K562 (cell line): ENCODE data around the gene CRYZL1. TPM values are rescaled to one million over a fixed set of nuclear protein-coding genes. Genes with fewer than 3 reads are reported as not detected.

Experiments
- AFF1 ChIP-seq, 2 experiments: fragments of 450-650 bp; IDR thresholded peaks; 2 replicates each; pipeline ENCODE4 v1.6.1; 2018; ENCODE audit warnings: mild to moderate bottlenecking in 2 of 2, low read depth in 1 of 2; ENCODE audit not compliant: partially characterized antibody in 2 of 2
- CGGBP1 ChIP-seq: fragments of 250-450 bp; sonication (Bioruptor Pico); IDR thresholded peaks from 2 replicates; pipeline ENCODE4 v1.9.0; 2021; ENCODE audit warnings: mild to moderate bottlenecking
- E2F6 ChIP-seq, 2 experiments: IDR thresholded peaks; 2 replicates each; pipeline ENCODE4 v1.6.1; 2011; ENCODE audit warnings: borderline replicate concordance in 1 of 2, control low read depth in 1 of 2, low read depth in 1 of 2, low read length in 1 of 2, mild to moderate bottlenecking in 1 of 2, mixed read lengths in 1 of 2, moderate library complexity in 1 of 2; ENCODE audit not compliant: insufficient read depth in 1 of 2, insufficient read length in 1 of 2, poor library complexity in 1 of 2, severe bottlenecking in 1 of 2; ENCODE audit errors: extremely low read depth in 1 of 2
- ELF2 ChIP-seq: fragments of 250-450 bp; sonication (Bioruptor Pico); IDR thresholded peaks from 2 replicates; pipeline ENCODE4 v1.5.0; 2021; ENCODE audit warnings: mild to moderate bottlenecking
- EWSR1 ChIP-seq: fragments of 450-650 bp; IDR thresholded peaks from 2 replicates; pipeline ENCODE4 v1.6.1; 2018; ENCODE audit warnings: borderline replicate concordance, mild to moderate bottlenecking, low read depth, moderate library complexity; ENCODE audit not compliant: partially characterized antibody
- HBP1 ChIP-seq: fragments of 450-650 bp; formaldehyde crosslinking; IDR thresholded peaks from 2 replicates; pipeline ENCODE4 v1.4.0; 2022; ENCODE audit warnings: missing genetic modification characterization
- HNRNPL ChIP-seq: fragments of 200-400 bp; formaldehyde crosslinking; IDR thresholded peaks from 2 replicates; pipeline ENCODE4 v1.6.1; 2017; ENCODE audit warnings: low read depth, mild to moderate bottlenecking, low read length
- LCOR ChIP-seq: sonication (generic); formaldehyde crosslinking; IDR thresholded peaks from 2 replicates; pipeline ENCODE4 v1.8.0; 2022; ENCODE audit warnings: mild to moderate bottlenecking, missing genetic modification reagents
- SMAD1 ChIP-seq: fragments of 150-350 bp; IDR thresholded peaks from 2 replicates; pipeline ENCODE4 v1.6.1; 2014; ENCODE audit warnings: low read length, low read depth; ENCODE audit not compliant: partially characterized antibody
- TFAP4 ChIP-seq: sonication (generic); formaldehyde crosslinking; IDR thresholded peaks from 2 replicates; pipeline ENCODE4 v1.8.0; 2022; ENCODE audit warnings: missing genetic modification reagents, mild to moderate bottlenecking, moderate library complexity, borderline replicate concordance
- TOE1 ChIP-seq, 2 experiments: fragments of 450-650 bp in 1 of 2; sonication (generic) in 1 of 2; formaldehyde crosslinking in 1 of 2; IDR thresholded peaks; 2 replicates each; pipeline versions ENCODE4 v1.7.1 to v1.8.0; 2016 to 2022; ENCODE audit warnings: borderline replicate concordance in 2 of 2, mild to moderate bottlenecking in 2 of 2, antibody characterized with exemption in 1 of 2, inconsistent platforms in 1 of 2, low read depth in 1 of 2, missing genetic modification reagents in 1 of 2, moderate library complexity in 1 of 2
- ZNF699 ChIP-seq: fragments of 250-450 bp; sonication (Bioruptor Pico); IDR thresholded peaks from 2 replicates; pipeline ENCODE4 v1.8.0; 2021; ENCODE audit warnings: mild to moderate bottlenecking, moderate library complexity; ENCODE audit not compliant: insufficient replicate concordance
- polyA plus RNA-seq, 8 experiments: library from polyadenylated mRNA; depleted of rRNA in 4 of 8; stranded (reverse) in 5 of 8; unstranded in 3 of 8; fragments of >200 nt; fragmentation: Nextera tagmentation in 2 of 8; fragmentation: Illumina TruSeq in 1 of 8; extraction: Ambion mirVana in 2 of 8; extraction: Trizol in 1 of 8; gene quantifications; 2 replicates each; pipeline versions ENCODE4 v1.2.1 to v1.2.3, GENCODE V29; 2011 to 2014; ENCODE audit warnings: inconsistent platforms in 1 of 8, missing spikeins in 1 of 8
- total RNA-seq, 7 experiments: library from RNA; depleted of rRNA in 6 of 7; stranded (reverse); fragments of >200 nt in 6 of 7; fragmentation: Illumina TruSeq in 2 of 7; extraction: Trizol in 2 of 7; gene quantifications; 2 replicates each; pipeline versions ENCODE4 v1.2.1 to v1.2.3, GENCODE V29; 2011 to 2021; ENCODE audit warnings: low replicate concordance in 1 of 7

Gene CRYZL1
- total and polyA plus RNA-seq, 9 of the 15 experiments (the other 6 are each of a cell fraction or from before 2014, with no cell fraction given), result 19.9 to 98.2 (median 39.2) TPM

DNA sequence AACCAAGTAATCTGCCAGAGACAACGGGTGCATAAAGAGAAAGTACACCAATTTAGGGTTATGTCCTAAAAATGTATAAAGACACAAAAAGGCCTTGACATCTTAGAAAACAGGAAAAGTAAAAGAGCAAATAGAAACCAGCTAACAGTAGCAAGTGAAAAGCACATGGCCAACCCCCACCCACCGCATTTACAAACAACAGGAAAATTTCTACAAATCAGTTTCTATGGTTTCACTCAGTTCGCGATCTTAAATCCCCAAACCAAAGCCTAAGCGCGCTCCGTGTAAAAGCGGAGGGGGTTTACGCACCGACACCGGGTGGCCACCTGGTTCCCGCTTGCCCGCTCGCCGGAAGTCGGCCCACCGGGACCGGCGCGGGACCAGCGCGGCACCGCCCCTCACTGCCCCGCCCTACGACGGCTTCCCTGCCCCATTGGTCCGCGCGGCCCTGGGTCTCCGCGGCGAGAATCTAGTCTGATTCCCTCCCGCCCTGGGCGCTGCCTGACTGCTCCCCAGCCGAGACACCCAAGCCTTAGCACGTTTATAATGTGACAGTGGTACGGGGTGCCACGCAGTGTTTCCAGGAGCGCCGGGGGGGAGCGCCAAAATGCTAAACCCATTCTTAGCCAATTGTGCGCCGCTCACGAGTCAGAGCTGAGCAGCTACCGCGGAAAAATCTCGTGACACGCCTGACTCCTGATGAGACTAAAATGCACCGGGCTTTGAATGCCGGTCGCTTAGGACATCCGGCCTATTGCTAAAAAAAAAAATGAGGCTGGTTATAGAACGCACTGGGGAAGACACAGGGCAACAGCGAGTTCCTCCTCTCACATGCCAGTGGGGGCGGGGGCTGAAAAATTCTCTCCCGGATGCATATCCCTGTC lies 99.5 kb downstream of the CRYZL1 start, which contains the start of gene GART (continued):
- TF ChIP-seq LCOR (CRISPR knock-in tag) (no peak; the same call in 1 of the 2 replicates), E2F6 (IDR thresholded peaks at IDR 0.05; ENCODE audit: borderline replicate concordance in 1 of 2, extremely low read depth in 1 of 2, insufficient read depth in 1 of 2, insufficient read length in 1 of 2, low read depth in 1 of 2, low read length in 1 of 2, poor library complexity in 1 of 2, severe bottlenecking in 1 of 2) (peak; percentile 95 to 98), ELF2 (peak; percentile 54), CGGBP1 (CRISPR knock-in tag) (no peak; the same call in 1 of the 2 replicates), AFF1 (IDR thresholded peaks at IDR 0.05; ENCODE audit: low read depth in 1 of 2, partially characterized antibody in 2 of 2) (peak; percentile 13 to 40), EWSR1 (no peak), ZNF699 (CRISPR knock-in tag) (no peak), TOE1 (IDR thresholded peaks at IDR 0.05; ENCODE audit: borderline replicate concordance) (peak; percentile 58), TOE1 (CRISPR knock-in tag; IDR thresholded peaks at IDR 0.05; ENCODE audit: borderline replicate concordance, low read depth) (no peak), HNRNPL (peak; percentile 29; the same call in 1 of the 2 replicates), SMAD1 (peak; percentile 85), HBP1 (CRISPR knock-in tag) (no peak), TFAP4 (CRISPR knock-in tag) (peak; percentile 91)
